Measurements from ENCODE around the gene ADGRV1.

DNA sequence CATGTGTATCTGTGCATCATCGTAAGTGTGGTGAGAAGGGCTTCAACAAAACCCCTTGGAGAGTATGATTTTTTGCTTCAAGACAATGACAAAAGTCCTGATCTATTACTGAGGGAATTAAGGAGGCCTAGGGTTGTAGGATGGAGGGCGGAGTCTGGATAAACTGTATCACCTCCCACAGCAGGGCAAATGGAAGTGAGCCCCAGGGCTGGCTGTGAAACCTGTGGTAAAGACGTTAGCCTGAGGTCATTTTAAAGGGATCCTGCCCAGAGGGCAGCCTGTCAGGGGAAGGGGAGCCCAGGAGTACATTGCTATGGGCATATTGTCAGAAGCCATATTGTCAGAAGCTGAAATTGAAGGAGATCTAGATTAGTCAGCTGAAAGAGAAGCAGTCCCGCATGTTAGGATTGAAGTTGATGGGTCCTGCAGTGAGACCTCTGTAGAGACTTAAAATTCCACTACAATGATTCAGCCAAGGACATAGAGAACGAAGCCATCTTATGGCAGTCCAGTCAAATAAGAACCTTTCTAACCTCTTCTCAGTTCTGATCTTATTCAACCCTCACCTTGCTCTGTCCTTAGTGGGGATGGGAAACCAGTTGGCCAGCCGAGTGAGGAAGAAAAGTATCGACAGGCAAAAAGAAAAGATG is 26.9 kb downstream of the ADGRV1 start:
- TF ChIP-seq POLR2AphosphoS5 (IDR thresholded peaks at IDR 0.05; ENCODE audit: low read depth, low read length), result no peak
- no peak for TF ChIP-seq TAF1 (IDR thresholded peaks at IDR 0.05; ENCODE audit: borderline replicate concordance, low read depth, low read length)
